NOMO-1 treated with dmso at 0.1 percent for 144 hours (cell line): ENCODE measurements around the gene ATP6V0E1.

Source experiments
- DNase-seq: peaks from one replicate; lab custom pipeline; 2025; ENCODE audit not compliant: unreplicated experiment; lab: John Stamatoyannopoulos, UW

ATP6V0E1 gene

GRCh38 chr5:172956228-172956627 lies 27.3 kb upstream of the ATP6V0E1 start:
- no peak for DNase-seq

GRCh38 chr5:172956936-172957335 lies 26.6 kb upstream of the ATP6V0E1 start:
- DNase-seq, result no peak

DNA sequence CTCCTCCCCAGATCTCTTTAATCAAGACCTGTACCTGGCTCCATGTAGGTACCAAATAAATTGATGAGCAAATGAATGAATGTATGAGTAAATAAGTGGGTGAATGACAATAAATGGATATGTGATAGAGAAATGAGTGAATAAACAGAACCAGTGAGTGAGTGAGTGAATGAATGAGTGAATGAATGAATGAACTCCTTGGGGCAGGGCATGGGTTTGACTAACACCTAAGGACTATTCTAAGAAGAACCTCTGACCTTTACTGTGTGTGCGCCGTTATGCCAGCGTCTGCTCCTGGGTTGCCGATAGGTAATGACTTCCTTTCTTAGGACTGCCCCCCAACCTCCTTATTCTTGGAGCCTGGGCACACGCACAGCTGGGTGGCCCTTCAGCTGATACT lies 26.1 kb upstream of the ATP6V0E1 start:
- DNase-seq, result no peak

- peak; percentile 35 for DNase-seq
Measured at GRCh38 chr5:172958331-172959046, 25.1 kb upstream of the ATP6V0E1 start.

DNA sequence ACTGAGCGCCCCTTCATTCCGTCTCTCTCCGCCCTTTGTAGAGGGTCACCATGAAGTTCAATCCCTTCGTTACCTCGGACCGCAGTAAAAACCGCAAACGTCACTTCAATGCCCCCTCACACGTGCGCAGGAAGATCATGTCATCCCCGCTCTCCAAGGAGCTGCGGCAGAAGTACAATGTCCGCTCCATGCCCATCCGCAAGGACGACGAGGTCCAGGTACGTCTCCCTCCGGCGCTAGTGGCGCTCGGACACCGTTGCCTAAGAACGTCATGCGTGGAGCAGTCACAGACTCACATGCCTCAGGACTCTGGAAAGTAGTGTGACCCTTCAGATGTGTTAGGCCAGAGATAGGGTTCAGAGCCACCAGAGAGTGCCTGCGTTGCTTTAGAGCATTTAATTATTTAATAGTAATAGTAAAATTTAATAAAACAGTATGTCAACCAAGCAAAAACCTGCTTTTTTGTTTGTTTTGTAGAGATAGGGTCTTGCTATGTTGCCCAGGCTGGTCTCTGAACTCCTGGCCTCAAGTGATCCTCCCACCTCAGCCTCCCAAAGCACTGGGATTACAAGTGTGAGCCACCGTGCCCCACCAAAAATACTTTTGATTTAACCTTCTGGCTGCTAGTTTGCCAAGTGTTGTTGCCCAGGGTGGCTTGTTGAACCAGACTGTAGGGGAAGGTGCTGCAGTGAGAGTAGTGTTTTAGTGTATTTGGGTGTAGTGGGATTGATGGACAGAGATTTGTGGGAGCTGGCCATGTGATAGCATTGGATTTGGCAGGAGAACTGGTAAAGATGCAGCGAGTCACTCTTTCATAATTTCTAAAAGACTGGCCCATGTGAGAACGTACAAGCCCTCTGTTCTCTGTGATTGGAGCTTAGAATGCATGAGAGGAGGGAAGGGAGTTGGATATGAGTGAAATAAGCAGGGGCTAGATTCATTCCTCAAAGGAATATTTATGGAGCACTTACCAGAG lies 23.5 kb upstream of the ATP6V0E1 start:
- no peak for DNase-seq

DNA sequence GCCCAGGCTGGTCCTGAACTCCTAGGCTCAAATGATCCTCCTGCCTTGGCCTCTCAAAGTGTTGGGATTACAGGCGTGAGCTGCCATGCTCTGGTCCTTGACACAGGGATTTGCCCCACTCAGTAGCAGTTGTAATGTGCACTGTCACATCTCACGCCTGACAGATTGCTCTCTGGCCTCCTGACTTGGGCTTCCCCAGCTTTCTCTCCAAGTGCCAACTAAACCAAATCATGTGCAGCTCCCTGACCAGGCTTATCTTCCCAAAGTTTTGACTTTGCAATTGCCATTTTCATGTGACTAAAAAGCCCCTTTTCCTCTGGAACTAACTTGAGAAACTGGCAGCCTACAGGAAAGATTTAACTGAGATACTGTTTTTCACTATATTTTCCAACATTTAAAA lies 13.7 kb upstream of the ATP6V0E1 start:
- DNase-seq, result no peak

GRCh38 chr5:172971482-172971881 lies 12.1 kb upstream of the ATP6V0E1 start:
- no peak for DNase-seq

DNA sequence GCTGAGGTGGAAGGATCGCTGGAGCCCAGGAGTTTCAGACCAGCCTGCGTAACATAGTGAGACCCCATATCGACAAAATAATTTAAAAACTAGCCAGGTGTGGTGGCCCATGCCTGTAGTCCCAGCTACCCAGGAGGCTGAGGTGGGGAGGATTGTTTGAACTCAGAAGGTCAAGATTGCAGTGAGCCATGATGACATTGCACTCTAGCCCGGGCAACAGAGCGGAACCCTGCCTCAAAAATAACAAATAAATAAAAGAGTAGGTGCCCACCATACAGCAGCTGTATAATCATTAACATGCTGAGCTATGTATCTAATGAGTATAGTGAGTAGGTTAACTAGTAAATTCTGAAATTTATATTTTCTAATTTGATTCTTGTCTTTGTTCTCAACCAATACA lies 11.0 kb upstream of the ATP6V0E1 start:
- DNase-seq, result no peak

DNA sequence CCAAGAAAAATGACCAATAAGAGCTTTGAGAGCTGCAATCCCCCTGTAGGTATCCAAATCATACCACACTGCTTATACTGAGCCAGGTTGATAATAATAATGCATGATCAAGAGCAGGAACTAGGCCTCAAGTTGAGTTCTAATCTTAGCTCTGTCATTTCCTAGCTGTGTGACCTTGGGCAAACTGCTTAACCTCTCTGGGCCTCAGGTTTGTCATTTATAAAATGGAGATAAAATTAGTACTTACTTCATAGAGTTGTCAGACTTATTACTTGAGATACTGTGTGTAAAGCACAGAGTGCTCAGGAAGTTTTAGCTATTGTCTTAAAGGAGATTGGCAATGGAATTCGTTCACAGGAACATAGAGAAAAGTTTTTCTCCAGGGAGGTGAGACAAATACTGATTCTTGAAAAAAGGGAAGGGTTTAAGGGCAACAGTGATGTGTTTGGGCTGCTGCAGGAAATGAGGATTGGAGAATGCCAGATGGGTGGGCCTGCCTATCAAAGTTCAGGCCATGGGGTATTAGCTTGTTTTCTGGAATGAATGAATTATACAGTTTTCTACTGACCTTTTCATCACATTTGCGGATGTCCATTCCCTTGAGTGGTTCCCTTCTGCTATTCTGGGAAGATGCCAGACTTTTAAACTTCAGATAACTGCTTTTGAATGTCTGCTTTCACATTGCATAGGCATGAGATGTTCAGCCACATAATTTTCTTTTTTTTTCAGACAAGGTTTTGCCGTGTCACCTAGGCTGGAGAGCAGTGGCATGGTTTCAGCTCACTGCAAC lies 10.2 kb upstream of the ATP6V0E1 start:
- no peak for DNase-seq

DNA sequence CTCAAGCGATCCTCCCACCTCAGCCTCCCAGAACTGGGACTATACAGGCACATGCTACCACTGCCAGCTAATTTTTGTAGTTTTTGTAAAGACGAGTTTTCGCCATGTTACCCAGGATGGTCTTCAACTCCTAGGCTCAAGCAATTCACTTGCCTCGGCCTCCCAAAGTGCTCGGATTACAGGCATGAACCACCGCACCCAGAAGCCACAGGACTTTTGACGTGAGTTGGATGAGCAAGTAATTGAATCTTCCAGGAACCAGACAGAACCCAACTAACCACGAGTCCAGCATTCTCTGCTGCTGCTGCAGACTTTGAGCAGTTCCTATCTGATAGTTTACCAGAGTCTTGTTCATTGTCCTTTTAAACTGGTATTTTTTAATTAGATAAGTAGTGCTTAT lies 9.6 kb upstream of the ATP6V0E1 start:
- no peak for DNase-seq

- no peak for DNase-seq
Measured at GRCh38 chr5:172975289-172975688, 8.3 kb upstream of the ATP6V0E1 start.

DNA sequence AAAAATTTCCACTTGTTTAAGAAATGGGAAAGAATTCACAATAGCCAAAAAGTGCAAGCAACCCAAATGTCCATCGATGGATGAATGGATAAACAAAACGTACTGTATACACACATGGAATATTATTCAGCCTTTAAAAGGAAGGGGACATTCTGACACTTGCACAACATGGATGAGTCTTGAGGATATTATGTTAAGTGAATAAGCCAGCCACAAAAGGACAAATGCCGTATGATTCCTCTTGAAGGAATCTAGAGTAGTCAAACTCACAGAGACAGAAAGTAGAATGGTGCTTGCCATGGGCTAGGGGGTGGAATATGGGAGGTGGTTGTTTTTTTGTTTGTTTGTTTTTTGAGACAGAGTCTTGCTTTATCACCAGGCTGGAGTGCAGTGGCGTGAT lies 3.8 kb upstream of the ATP6V0E1 start:
- DNase-seq, result no peak

- DNase-seq, result no peak
Measured at GRCh38 chr5:172981931-172982330, 1.6 kb upstream of the ATP6V0E1 start.

- DNase-seq, result peak; percentile 89
Measured at GRCh38 chr5:172984244-172984953, 828 bp downstream of the ATP6V0E1 start.

- DNase-seq, result no peak
Measured at GRCh38 chr5:172985596-172985995, 2.0 kb downstream of the ATP6V0E1 start.

DNA sequence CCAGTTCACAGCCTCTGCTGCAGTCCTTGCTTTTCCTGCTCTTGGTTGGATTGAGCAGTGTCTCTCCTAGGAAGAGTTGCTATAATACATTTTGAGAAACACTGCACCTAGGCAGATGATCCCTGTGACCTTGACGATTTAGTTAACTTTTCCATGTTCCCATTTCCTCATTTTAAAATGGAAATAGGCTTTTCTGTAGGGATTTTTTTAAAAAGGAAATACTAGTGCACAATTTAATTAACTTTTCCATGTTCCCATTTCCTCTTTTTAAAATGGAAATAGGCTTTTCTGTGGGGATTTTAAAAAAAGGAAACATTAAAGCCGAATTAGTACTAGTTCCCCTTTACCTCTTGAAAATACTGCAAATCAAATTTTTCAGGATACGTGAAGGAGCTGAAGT lies 4.7 kb downstream of the ATP6V0E1 start:
- DNase-seq, result no peak

GRCh38 chr5:172990776-172991175 lies 7.2 kb downstream of the ATP6V0E1 start:
- no peak for DNase-seq

DNA sequence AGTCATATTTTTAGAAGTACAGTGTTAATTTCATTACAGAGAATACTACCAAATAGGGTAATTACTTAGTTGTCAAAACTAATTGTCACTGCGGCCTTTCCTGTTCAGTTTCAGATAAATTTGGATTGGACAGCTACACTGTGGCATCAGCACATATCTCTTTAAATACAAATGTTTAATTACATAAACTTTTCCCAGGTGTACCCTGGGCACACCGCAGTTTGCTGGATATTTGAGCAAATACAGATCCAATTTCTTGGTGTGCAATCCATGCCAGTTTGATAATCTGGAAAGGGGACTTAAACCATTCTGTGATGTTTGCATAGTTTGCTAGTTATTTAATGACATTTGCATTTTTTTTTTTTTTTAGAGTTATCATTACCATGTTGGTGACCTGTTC lies 10.8 kb downstream of the ATP6V0E1 start:
- no peak for DNase-seq

DNA sequence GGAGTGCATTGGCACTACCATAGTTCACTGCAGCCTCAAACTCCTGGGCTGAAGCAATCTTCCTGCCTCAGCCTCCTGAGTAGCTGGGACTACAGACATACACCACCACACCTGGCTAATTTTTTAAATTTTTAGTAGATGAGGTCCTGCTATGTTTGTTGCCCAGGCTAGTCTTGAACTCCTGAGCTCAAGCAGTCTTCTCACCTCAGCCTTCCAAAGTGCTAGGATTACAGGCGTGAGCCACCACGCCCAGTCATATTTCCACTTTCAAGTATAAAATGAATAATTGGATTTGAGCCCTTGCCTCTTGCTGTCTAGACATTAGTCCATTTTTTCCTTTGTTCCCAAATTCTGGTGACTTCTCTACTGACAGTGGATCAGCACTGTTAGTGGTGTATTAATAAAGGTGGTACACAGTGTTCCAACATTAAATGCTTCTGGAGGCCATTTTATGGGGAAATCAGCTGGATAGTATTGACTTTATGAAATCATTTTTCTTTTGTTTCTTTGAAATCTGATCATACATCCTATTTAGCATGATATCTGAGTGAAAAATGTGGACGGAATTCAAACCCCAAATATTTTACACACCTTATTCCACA lies 15.9 kb downstream of the ATP6V0E1 start:
- DNase-seq, result no peak

GRCh38 chr5:172999974-173000373 lies 16.4 kb downstream of the ATP6V0E1 start:
- no peak for DNase-seq
